NK-92 (cell line): ENCODE data around the gene TMEM25.
"Not testable (repeated sequence)": the region's sequence is repeated elsewhere in the genome, so short reads cannot be mapped to it uniquely, and the experiment has no call there.

ENCODE experiments used
- DNase-seq: peaks from one replicate; lab custom pipeline; 2025; ENCODE audit not compliant: unreplicated experiment; lab: John Stamatoyannopoulos, UW

TMEM25 gene

DNA sequence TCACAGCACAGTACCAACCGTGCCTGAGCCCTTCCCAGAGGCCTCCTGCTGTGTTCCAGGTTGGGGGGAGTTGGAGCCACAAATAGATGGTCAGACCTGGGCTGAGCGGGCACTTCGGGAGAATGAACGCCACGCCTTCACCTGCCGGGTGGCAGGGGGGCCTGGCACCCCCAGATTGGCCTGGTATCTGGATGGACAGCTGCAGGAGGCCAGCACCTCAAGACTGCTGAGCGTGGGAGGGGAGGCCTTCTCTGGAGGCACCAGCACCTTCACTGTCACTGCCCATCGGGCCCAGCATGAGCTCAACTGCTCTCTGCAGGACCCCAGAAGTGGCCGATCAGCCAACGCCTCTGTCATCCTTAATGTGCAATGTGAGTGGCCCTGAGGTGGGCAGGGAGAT lies 1.1 kb downstream of the TMEM25 start:
- no peak for DNase-seq

DNA sequence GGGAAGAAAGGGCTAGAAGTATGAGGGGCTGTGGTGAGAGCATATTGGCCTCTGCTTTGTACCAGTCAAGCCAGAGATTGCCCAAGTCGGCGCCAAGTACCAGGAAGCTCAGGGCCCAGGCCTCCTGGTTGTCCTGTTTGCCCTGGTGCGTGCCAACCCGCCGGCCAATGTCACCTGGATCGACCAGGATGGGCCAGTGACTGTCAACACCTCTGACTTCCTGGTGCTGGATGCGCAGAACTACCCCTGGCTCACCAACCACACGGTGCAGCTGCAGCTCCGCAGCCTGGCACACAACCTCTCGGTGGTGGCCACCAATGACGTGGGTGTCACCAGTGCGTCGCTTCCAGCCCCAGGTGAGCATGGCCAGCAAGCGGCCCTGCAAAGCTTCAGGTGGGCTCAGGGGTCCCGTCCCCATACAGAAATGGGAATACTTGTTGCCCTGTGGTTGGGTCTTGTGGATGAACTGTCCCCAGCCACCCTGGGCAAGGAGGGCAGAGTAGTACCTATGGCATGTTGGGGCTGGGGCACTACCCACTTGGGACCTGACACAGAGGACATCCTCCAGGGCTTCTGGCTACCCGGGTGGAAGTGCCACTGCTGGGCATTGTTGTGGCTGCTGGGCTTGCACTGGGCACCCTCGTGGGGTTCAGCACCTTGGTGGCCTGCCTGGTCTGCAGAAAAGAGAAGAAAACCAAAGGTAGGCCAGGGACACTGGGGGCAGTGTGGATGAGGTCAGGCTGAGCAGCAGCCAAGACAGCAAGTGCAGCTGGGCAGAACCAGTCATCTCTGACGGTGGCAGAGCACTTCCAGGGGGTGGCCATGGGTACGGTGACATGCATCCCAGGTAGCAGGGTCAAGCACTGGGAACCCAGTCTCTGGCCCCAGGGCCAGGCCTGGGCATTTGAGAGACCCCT lies 2.1 kb downstream of the TMEM25 start:
- DNase-seq: no peak

DNA sequence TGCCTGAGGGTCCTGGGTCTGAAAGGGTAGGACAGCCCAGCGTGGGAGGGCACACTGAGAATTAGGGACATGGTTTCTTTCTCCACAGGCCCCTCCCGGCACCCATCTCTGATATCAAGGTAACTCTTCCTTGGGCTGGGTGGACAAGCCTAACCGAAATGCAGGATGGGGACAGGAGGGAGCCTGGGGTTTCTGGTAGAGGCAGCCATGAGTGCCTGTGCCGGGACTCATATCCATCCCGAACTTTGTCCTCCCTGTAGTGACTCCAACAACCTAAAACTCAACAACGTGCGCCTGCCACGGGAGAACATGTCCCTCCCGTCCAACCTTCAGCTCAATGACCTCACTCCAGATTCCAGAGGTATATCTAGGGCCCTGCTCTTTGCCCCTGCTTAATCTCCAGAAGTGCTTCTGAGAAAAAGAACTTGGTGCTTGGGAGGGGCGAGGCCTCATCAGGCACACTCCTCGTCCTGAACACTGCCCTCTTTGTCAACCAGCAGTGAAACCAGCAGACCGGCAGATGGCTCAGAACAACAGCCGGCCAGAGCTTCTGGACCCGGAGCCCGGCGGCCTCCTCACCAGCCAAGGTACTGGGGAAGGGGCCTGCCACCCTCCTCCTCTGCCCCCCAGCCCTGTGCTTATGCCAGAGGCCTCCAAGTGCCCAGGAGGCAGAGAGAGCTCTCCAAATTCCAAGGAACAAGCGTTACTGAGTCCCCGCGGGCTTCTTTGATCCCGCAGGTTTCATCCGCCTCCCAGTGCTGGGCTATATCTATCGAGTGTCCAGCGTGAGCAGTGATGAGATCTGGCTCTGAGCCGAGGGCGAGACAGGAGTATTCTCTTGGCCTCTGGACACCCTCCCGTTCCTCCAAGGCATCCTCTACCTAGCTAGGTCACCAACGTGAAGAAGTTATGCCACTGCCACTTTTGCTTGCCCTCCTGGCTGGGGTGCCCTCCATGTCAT lies 3.1 kb downstream of the TMEM25 start:
- DNase-seq: no peak

DNA sequence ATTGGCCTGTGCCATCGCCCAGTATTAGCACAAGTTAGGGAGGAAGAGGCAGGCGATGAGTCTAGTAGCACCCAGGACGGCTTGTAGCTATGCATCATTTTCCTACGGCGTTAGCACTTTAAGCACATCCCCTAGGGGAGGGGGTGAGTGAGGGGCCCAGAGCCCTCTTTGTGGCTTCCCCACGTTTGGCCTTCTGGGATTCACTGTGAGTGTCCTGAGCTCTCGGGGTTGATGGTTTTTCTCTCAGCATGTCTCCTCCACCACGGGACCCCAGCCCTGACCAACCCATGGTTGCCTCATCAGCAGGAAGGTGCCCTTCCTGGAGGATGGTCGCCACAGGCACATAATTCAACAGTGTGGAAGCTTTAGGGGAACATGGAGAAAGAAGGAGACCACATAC lies 4.3 kb downstream of the TMEM25 start:
- DNase-seq: no peak

DNA sequence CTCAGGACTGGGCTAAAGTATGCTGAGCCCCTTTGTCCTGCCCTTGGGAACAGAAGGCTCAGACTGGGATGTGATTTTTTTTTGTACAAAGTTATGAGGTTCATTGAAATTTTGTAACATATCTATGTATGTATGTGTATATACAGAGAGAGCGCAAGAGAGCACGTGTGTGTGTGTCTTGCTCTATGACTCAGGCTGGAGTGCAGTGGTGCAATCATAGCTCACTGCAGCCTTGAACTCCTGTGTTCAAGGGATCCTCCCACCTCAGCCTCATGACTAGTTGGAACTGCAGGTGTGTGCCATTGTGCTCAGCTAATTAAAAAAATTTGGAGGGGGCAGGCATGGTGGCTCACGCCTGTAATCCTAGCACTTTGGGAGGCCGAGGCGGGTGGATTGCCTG lies 5.7 kb downstream of the TMEM25 start:
- no peak for DNase-seq

DNA sequence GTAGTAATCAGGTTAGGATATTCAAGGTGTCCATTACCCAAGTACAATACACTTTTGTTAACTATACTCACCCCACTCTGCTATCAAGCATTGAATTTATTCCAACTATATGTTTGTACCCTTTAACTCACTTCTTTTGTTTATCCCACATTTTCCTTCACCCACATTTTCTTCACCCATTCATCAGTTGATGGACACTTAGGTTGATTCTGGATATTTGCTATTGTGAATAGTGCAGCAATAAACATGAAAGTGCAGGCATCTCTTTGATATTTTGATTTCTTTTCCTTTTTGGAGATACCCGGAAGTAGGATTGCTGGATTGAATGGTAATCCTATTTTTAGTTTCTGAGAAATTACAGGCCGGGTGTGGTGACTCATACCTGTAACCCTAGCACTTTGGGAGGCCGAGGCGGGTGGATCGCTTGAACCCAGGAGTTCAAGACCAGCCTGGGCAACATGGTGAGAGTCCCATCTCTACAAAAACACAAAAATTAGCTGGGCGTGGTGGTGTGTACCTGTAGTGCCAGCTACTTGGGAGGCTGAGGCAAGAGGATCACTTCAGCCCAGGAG lies 6.5 kb downstream of the TMEM25 start:
- no peak for DNase-seq

DNA sequence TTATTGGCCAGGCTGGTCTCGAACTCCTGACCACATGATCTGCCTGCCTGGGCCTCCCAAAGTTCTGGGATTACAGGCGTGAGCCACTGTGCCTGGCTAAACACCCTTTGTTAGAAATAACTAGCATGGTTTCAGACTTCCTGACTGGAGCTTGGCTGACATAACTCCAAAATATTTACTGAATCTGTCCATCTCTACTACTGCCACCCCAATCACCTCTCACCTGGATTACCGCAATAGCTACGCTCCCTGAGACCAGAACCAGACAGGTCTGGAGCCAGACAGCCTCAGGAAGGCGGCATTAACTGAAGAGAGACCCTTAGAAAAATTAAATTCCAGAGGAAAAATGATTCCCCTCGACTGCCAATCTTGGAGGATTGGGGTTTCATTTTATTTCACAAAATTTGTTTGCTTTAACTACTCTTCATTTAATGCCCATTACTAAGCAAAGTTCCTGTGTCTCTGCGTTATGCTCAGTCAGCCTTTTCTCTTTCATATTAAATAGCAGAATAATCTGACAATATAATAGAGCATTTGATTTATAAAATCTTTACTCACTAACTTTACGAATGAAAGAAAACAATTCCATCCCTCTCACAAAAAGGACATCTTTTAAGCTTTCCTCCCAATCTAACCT lies 13.1 kb downstream of the TMEM25 start:
- DNase-seq: no peak

DNA sequence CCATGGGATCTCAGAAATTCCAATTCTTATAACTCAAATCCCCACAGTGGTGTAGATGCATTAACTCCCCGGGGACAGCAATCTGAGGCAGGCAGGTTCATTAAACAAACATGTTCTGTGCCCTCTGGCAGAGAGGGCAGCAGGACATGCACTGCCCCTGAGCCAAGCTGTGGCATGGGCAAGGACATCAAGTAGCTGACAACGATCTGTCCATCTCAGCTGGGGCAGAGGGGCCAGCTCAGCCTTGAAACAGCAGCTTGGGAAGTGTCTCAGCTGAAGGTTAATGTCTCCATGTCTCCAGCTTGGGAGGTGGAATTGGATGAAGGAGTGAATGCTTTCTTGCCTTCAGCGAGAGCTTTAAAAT lies 13.6 kb downstream of the TMEM25 start:
- no peak for DNase-seq

DNA sequence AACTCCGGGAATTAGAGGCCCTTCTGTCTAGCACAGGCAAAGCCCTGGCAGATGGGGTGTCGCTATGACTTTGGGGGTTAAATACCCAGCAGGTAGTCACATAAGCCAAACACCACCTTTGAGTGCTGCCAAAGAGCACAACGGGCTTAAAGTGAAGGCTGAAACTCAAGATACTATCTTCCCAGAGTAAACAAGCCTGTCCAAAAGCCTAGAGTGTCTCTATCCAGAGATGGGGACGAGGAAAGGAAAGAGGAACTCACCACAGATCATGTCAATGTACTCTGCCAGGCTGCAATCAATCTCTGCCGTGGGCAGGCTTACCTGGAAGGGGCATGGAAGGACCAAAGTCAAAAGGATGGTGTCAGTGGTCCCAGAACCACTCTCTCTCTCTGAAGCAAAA lies 14.5 kb downstream of the TMEM25 start:
- no peak for DNase-seq

DNA sequence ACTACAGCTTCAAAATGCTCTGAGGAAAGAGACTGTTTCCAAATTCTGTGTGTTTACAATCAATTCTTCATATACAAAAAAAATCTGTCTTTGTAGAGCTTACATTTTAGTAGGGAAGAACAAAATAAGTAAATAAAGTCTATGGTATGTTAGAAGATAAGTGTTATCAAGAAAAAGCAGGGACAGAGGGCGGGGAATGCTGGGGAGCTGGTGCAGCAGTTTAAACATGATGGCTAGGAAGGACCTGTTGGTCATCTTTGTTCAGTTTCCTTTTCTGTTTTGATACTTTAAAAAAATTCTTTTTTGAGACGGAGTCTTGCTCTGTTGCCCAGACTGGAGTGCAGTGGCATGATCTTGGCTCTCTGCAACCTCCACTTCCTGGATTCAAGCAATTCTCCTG lies 16.1 kb downstream of the TMEM25 start:
- DNase-seq: no peak

DNA sequence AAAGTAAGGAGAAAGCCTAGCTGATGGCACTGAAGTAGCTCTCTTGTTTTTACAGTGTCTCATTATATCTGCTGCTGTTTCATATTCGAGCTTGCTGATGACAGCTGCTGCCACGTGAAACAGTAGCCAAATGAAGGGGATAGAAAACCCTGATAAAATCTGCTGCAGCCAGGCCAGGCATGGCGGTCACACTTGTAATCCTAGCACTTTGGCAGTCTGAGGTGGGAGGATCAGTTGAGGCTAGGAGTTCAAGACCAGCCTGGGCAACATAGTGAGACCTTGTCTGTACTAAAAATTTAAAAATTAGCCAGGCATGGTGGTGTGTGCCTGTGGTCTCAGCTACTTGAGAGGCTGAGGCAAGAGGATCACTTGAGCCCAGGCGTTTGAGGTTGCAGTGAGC lies 21.3 kb downstream of the TMEM25 start:
- no peak for DNase-seq

DNA sequence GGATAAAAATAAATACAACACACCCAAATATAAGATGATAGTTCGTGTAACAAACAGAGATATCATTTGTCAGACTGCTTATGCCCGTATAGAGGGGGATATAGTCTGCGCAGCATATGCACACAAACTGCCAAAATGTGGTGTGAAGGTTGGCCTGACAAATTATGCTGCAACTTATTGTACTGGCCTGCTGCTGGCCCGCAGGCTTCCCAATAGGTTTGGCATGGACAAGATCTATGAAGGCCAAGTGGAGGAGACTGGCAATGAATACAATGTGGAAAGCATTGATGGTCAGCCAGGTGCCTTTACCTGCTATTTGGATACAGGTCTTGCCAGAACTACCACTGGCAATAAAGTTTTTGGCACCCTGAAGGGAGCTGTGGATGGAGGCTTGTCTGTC lies 29.8 kb downstream of the TMEM25 start:
- DNase-seq: no peak

DNA sequence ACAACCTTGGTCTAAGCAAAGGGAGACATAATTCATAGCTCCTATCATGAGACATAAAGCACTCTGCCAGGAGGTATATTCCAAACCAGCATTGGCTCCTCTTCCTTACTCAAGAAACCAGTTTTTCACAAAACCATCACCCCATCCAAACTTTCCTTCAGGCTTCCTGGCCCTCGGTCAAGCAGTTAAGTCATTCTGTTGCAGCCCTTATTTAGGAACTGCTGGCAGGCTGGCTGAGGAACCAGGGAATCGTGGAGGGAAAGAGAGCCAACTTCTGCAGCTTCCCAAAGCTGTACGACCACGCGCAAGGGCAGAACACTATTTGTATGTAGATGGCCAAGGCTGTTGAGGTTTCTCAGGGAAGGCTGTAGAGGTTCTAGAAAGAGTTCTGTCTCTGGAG lies 34.1 kb downstream of the TMEM25 start:
- no peak for DNase-seq

DNA sequence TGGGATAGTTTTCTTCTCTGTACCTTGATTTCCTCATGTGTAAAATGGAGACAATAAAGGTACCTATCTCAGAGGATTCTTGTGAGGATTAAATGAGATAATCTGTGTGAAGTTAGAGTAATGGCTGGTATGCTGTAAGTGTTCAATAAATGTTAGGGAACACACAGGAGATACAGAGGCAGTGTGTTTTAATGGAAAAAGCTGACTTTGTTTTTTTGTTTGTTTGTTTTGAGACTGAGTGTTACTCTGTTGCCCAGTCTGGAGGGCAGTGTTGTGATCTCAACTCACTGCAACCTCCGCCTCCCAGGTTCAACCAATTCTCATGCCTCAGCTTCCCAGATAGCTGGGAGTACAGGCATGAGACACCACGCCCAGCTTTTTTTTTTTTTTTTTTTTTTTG lies 38.7 kb downstream of the TMEM25 start:
- DNase-seq: no peak

DNA sequence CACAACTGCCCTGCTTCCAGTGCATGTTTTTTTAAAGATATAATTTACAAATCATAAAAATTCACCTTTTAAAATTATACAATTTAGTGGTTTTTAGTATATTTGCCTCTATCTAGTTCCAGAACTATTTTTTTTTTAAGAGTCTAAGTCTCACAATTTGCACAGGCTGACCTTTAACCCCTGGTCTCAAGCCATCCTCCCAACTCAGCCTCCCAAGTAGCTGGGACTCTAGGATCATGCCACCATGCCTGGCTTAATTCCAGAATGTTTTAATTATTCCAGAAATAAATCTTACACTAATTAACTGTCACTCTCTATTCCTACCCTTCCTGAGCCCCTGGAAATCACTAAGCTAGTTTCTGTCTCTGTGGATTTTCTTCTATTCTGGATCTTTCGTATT lies 39.8 kb downstream of the TMEM25 start:
- no peak for DNase-seq

DNA sequence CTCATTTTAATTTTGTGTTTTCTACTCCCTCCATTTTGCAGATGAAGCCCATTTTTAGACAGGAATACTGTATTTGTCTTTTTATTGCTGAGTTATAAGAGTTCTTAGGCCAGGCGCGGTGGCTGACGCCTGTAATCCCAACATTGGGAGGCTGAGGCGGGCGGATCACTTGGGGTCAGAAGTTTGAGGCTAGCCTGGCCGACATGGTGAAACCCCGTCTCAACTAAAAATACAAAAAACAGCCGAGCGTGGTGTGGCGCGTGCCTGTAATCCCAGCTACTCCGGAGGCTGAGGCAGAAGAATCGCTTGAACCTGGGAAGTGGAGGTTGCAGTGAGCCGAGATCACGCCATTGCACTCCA lies 40.7 kb downstream of the TMEM25 start:
- not testable (repeated sequence) for DNase-seq

DNA sequence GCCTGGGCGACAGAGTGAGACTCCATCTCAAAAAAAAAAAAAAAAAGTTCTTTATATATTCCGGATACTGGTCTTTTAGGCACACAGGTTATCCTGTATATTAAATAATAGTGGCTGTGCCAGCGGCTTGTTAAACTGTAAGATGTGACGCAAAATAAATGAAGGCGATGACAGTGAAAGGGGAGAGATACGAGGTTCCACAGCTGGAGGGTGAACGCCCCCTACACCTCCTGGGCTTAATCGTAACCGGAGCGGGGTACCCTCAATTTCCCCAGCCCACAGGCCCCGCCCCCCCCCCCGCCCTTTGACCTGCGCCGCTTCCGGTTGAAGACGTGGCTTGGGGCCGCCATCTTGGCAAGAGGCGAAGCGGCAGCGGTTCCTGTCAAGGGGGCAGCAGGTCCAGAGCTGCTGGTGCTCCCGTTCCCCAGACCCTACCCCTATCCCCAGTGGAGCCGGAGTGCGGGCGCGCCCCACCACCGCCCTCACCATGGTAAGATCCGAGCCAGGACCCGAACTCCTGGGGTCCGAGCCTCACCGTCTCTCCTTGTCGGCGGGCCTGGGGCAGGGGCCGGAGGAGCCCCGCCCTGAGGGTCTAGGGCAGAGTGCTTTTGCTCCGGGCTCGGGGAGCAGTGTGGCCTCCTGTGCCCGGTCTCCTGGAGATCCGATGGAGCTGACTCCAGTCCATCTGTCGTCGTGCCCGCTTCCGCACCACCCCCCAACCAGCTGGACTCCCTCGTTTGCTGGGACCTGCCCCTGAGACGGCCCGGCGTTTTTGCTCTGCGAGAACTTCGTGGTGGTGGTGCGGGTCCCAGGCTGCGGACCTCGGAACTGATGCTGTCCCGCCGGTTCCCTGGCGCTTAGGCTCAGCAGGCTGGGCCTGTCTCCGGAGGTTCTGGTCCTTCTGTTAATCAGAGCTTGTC lies 41.3 kb downstream of the TMEM25 start, which contains the start of gene ARCN1:
Gene ARCN1 (plus strand): TSS at position 349 of the 920 bp plus-strand sequence. CDS start 139 bp downstream, at position 488.
- DNase-seq: peak; percentile 16

DNA sequence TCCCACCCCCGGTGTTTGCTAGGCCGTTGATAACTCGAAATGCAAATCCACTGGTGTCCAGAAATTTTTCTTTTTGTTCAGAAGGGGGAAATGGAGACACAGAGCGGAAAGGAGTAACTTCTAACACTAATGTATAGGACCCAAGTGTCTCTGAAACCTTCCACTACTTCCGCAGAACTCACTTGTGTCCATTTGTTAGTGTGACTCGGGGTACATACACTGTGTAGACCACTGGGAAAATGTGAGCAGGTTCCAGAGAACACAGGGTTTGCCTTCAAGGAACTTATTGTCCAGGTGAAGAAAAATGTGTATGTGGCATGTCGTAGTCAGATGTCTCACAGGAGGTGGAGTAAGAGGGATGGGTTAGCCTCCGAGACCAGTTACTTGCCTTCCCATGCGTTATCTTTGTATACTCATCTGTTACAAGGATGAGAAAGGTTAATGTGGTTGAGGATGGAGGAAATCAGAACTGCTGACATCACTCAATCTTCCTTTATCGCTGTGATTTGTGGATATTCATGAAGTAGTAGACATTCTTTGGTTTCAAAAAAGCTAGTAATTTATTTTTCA lies 42.1 kb downstream of the TMEM25 start:
- DNase-seq: no peak

DNA sequence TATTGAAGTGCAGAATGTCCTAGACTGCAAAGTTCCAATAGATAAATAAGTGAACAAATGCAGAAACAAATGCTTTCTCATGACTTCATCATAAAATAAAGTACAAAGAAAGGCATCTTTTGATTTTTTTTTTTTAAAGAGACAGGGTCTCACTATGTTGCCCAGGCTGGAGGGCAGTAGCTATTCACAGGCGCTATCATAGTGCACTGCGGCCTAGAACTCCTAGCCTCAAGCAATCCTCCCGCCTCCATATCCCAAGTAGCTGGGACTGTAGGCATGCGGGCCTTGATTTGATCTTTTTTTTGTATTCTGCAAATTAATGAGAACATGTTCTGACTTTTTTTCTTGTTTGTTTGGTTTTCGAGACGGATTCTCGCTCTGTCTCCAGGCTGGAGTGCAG lies 43.6 kb downstream of the TMEM25 start:
- no peak for DNase-seq

DNA sequence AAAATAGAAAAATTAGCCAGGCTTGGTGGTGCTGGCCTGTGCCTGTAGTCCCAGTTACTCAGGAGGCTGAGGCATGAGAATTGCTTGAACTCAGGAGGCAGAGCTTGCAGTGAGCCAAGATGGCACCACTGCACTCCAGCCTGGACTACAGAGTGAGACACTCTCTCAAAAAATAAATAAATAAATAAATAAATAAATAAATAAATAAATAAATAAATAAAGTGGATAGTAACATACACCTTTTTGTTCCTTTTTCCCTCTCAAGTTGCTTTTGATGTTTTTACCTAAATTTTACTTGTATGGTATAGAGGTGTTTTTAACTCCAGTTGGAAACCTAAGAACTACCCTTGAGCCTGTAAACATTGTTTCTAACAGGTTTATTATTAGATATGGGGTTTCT lies 47.0 kb downstream of the TMEM25 start:
- DNase-seq: not testable (repeated sequence)
